A673 (cell line): ENCODE data around the gene CNN2.

Source experiments
- EZH2 ChIP-seq: fragments of 200-600 bp; sonication (generic); IDR thresholded peaks from 2 replicates; pipeline ENCODE4 v1.6.1; 2017; ENCODE audit warnings: borderline replicate concordance, low read depth, mild to moderate bottlenecking, mixed read lengths, antibody characterized with exemption, low read length; ENCODE audit not compliant: poor library complexity, severe bottlenecking
- TF ChIP-seq, protein P1 (sequence below): fragments of 300-800, 200-600 bp; sonication (generic); conservative IDR thresholded peaks from 2 replicates; pipeline ENCODE4 v1.5.1; 2017; ENCODE audit warnings: low read depth, mild to moderate bottlenecking, antibody characterized with exemption, low read length, moderate library complexity, mixed read lengths

DNA sequence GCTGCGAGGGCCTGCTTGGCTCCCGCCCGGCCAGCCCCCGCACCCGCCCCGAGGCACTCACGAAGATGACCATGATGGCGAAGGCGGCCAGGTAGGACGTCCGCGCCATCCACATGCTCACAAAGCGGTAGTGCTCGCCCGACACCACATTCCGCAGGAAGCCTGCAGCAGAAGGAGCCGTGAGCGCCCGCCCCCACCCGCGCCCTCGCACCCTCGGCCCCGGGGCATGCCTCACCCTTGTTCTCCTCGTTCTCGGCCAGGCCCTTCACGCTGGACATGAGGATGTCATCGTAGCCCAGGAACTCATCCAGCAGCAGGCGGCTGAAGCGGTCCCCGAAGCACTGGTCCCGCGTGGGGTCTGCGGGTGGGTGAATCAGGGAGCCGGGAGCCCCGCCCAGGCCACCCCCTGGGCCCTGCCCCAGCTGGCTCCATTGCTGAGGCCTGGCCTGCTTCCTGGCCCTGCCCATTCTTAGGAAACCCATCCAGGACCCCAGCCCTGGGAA, 14.5 kb upstream of the CNN2 start:
- TF ChIP-seq, protein P1, sequence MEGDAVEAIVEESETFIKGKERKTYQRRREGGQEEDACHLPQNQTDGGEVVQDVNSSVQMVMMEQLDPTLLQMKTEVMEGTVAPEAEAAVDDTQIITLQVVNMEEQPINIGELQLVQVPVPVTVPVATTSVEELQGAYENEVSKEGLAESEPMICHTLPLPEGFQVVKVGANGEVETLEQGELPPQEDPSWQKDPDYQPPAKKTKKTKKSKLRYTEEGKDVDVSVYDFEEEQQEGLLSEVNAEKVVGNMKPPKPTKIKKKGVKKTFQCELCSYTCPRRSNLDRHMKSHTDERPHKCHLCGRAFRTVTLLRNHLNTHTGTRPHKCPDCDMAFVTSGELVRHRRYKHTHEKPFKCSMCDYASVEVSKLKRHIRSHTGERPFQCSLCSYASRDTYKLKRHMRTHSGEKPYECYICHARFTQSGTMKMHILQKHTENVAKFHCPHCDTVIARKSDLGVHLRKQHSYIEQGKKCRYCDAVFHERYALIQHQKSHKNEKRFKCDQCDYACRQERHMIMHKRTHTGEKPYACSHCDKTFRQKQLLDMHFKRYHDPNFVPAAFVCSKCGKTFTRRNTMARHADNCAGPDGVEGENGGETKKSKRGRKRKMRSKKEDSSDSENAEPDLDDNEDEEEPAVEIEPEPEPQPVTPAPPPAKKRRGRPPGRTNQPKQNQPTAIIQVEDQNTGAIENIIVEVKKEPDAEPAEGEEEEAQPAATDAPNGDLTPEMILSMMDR, result no peak
- no peak for TF ChIP-seq EZH2
